Stomach (tissue), 19 donors: ENCODE measurements around the gene ENTPD6. TPM values are rescaled to one million over a fixed set of nuclear protein-coding genes. Genes with fewer than 3 reads are reported as not detected.

Source experiments
- DNase-seq, 2 donors: peaks; one replicate each; pipeline versions ENCODE4 v3.0.0 to v3.0.0-alpha.2; 2013 to 2019
- H3K27ac ChIP-seq, 5 donors: fragments of 200-600 bp in 4 of 5; sonication (generic) in 4 of 5; one replicate each; pipeline ENCODE4 v1.5.1; 2013 to 2019; ENCODE audit warnings: mild to moderate bottlenecking in 1 of 5, moderate library complexity in 1 of 5
- H3K27me3 ChIP-seq, 3 donors: fragments of 200-600 bp; sonication (generic); one replicate each; pipeline ENCODE4 v1.5.1; 2017 to 2019; ENCODE audit warnings: mixed run types in 1 of 3
- H3K36me3 ChIP-seq, 4 donors: fragments of 200-600 bp; sonication (generic); 1 replicate in 3 of 4; 2 replicates in 1 of 4; pipeline ENCODE4 v1.5.1; 2016 to 2019
- H3K4me1 ChIP-seq, 4 donors: fragments of 200-600 bp; sonication (generic); one replicate each; pipeline ENCODE4 v1.5.1; 2016 to 2019
- H3K4me3 ChIP-seq, 4 donors: fragments of 200-600 bp; sonication (generic) in 3 of 4; one replicate each; pipeline ENCODE4 v1.5.1; 2016 to 2019; ENCODE audit warnings: mild to moderate bottlenecking in 1 of 4
- H3K9me3 ChIP-seq, 4 donors: fragments of 200-600 bp; sonication (generic); one replicate each; pipeline ENCODE4 v1.5.1; 2016 to 2019
- CTCF ChIP-seq, 7 experiments: fragments of 450-650 bp in 4 of 7; fragments of 200-600 bp in 3 of 7; sonication (generic) in 3 of 7; IDR thresholded peaks; one replicate each; pipeline ENCODE4 v1.5.1; 2016 to 2019; ENCODE audit warnings: antibody characterized with exemption in 7 of 7, control low read depth in 2 of 7, mild to moderate bottlenecking in 1 of 7
- EP300 ChIP-seq: sonication (generic); formaldehyde crosslinking; IDR thresholded peaks from one replicate; pipeline ENCODE4 v1.6.1; 2017; ENCODE audit warnings: antibody characterized with exemption
- POLR2A ChIP-seq, 4 donors: fragments of 450-650 bp; IDR thresholded peaks; one replicate each; pipeline ENCODE4 v1.6.1; 2016; ENCODE audit warnings: antibody characterized with exemption in 4 of 4, control low read depth in 2 of 4, mild to moderate bottlenecking in 1 of 4, moderate library complexity in 1 of 4
- POLR2AphosphoS5 ChIP-seq, 3 donors: sonication (generic); formaldehyde crosslinking; IDR thresholded peaks; one replicate each; pipeline ENCODE4 v1.6.1; 2016; ENCODE audit warnings: antibody characterized with exemption in 3 of 3
- WGBS, 5 donors: extraction: QIAGEN DNeasy Blood & Tissue Kit in 3 of 5; methylation state at CpG; one replicate each; pipeline versions ENCODE4 v1.1.5 to v1.1.7; 2013 to 2018; 5-methylcytosine and 5-hydroxymethylcytosine counted together
- intact Hi-C: fragments of 100-400 bp; cut with DNase I; formaldehyde crosslinking; loops from one replicate; pipeline ENCODE4 v1.15.1; 2023; ENCODE audit warnings: low total_unique reads
- long read RNA-seq, 10 donors: transcript quantifications; one replicate each; lab custom pipeline, GENCODE V29; 2026
- polyA plus RNA-seq, 3 donors: library from polyadenylated mRNA; stranded (reverse); fragments of 200-250 nt; gene quantifications; one replicate each; pipeline ENCODE4 v1.2.3, GENCODE V29; 2013
- total RNA-seq, 5 donors: library from RNA; depleted of rRNA; stranded (reverse); fragments of >200 nt; gene quantifications; one replicate each; pipeline versions ENCODE4 v1.1.0 to v1.2.3, GENCODE V29; 2014 to 2016
- donor health status: healthy with polysubstance abuse.
- donor health status: Bipolar disorder and iron deficiency.
- donor health status: healthy.

Gene ENTPD6
- total RNA-seq (100 to 1,000 TPM in 3 of 5 donors, 10 to 100 TPM in 2; 44.2 to 110 (median 104) TPM), polyA plus RNA-seq (10 to 100 TPM; 38.5 to 56.6 (median 40.7) TPM)
- long read RNA-seq, donor 1 = 0 reads
- long read RNA-seq, donor 2, partial matches to known transcripts = 0 of 5 reads
- long read RNA-seq, donor 2, other reads (novel, unspliced or antisense) = 0 of 5 reads
- long read RNA-seq, donor 3, partial matches to known transcripts = 5 of 7 reads
- long read RNA-seq, donor 3, other reads (novel, unspliced or antisense) = 0 of 7 reads
- long read RNA-seq, donor 4, partial matches to known transcripts = 0 of 1 reads
- long read RNA-seq, donor 4, other reads (novel, unspliced or antisense) = 0 of 1 reads
- long read RNA-seq, donor 5, partial matches to known transcripts = 0 of 4 reads
- long read RNA-seq, donor 5, other reads (novel, unspliced or antisense) = 0 of 4 reads
- long read RNA-seq, donor 6, partial matches to known transcripts = 0 of 12 reads
- long read RNA-seq, donor 6, other reads (novel, unspliced or antisense) = 0 of 12 reads
- long read RNA-seq, donor 7, partial matches to known transcripts = 0 of 6 reads
- long read RNA-seq, donor 7, other reads (novel, unspliced or antisense) = 0 of 6 reads
- long read RNA-seq, donor 8, partial matches to known transcripts = 0 of 3 reads
- long read RNA-seq, donor 8, other reads (novel, unspliced or antisense) = 0 of 3 reads
- long read RNA-seq, donor 9, partial matches to known transcripts = 0 of 1 reads
- long read RNA-seq, donor 9, other reads (novel, unspliced or antisense) = 0 of 1 reads
- long read RNA-seq, donor 10, partial matches to known transcripts = 0 of 3 reads
- long read RNA-seq, donor 10, other reads (novel, unspliced or antisense) = 0 of 3 reads

DNA sequence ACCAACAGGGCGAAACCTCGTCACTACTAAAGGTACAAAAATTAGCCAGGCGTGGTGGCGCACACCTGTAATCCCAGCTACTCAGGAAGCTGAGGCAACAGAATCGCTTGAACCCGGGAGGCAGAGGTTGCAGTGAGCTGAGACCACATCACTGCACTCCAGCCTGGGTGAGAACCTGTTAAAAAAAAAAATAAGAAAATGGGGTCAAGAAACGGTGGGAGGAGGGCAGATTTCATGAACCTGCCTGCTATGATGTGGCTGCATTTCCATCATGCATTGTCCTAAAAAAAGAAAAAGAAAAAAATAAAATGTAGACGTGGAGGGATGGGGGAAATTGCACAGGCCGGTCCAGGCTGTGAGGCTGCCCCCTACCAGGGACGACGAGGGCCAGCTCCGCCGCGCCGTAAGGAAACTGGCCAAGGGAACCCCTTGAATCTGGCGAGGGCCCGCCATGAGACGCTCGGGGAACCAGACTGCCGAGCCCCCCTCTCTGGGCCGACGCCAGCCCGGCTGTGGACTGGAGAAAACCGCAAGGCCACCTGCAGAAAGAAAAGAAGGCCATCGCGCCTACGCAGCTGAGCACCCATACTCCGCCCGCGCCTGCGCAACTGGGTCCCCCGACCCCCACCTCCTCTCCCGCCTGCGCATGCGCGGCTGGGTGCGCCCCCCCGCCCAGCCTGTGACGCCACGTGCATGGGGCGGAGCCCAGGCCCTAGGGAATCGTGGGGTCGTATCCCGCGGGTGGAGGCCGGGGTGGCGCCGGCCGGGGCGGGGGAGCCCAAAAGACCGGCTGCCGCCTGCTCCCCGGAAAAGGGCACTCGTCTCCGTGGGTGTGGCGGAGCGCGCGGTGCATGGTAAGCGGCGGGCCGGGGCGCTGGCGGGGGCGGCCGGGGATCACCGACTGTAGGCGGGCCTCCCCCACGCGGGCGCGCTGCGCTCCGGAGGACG lies at the start of gene ENTPD6:
Gene ENTPD6, plus strand, starts transcription at position 699 of the 948 bp plus-strand sequence. CDS start 10,825 bp downstream, outside the sequence.
- intact Hi-C loops = loop anchor here (10.0 kb wide), 1 partner anchor 200 kb away; the partner anchor contains the start of gene APMAP
- Histone ChIP-seq H3K9me3 (no peaks in the 10 kb centered on the region), H3K4me3 (peak within 1 kb of the TSS; percentile 72 to 98 (median 96)), H3K36me3 (no peaks in the 10 kb centered on the region), H3K4me1 (peaks cover 22 to 50% (median 43%) of the 10 kb centered on the region in 4 donors), H3K27ac (peak within 1 kb of the TSS; percentile 88 to 93 (median 93)), H3K27me3 (no peaks in the 10 kb centered on the region)
- DNase-seq = peak; percentile 94 to 97
- 7 to 15% (median 9%) methylated on average over 34 to 75 of the region's 75 CpGs for WGBS, 5 donors
- peak; percentile 74 to 95 (median 89) for TF ChIP-seq POLR2AphosphoS5 (IDR thresholded peaks at IDR 0.05)
- TF ChIP-seq CTCF (IDR thresholded peaks at IDR 0.05) = peak in 2 of 7 experiments; percentile 4 to 39
- no peak for TF ChIP-seq EP300
- peak in 2 of 4 donors; percentile 20 to 74 for TF ChIP-seq POLR2A (IDR thresholded peaks at IDR 0.05)

GRCh38 chr20:25146976-25147375 lies 48.5 kb upstream of the ENTPD6 start:
- DNase-seq = no peak
- Histone ChIP-seq H3K27me3 (peaks cover 8 to 47% (median 29%) of the 10 kb centered on the region in 3 donors), H3K36me3 (no peaks in the 10 kb centered on the region), H3K4me1 (peaks cover 10 to 13% (median 12%) of the 10 kb centered on the region in 4 donors), H3K9me3 (no peaks in the 10 kb centered on the region), H3K4me3 (no peak overlapping the region), H3K27ac (no peak overlapping the region)
- 90 to 94% (median 92%) methylated on average over 8 of the region's 8 CpGs for WGBS, 5 donors
- TF ChIP-seq EP300 (no peak), CTCF (IDR thresholded peaks at IDR 0.05) (no peak), POLR2AphosphoS5 (IDR thresholded peaks at IDR 0.05) (no peak), POLR2A (IDR thresholded peaks at IDR 0.05) (no peak)
- intact Hi-C loops = no loop called here

GRCh38 chr20:25147716-25148115 lies 47.8 kb upstream of the ENTPD6 start:
- Histone ChIP-seq H3K36me3 (no peaks in the 10 kb centered on the region), H3K27me3 (peaks cover 8 to 47% (median 29%) of the 10 kb centered on the region in 3 donors), H3K4me3 (no peak overlapping the region), H3K27ac (no peak overlapping the region), H3K4me1 (peaks cover 10 to 13% (median 12%) of the 10 kb centered on the region in 4 donors), H3K9me3 (no peaks in the 10 kb centered on the region)
- intact Hi-C loops = no loop called here
- TF ChIP-seq POLR2A (IDR thresholded peaks at IDR 0.05) (no peak), CTCF (IDR thresholded peaks at IDR 0.05) (no peak), POLR2AphosphoS5 (IDR thresholded peaks at IDR 0.05) (no peak), EP300 (no peak)
- WGBS, 5 donors = 84 to 91% (median 87%) methylated on average over 15 of the region's 15 CpGs
- no peak for DNase-seq
